SU-DHL-6 (cell line): ENCODE measurements around the gene ZNF530.

Experiments
- CTCF ChIP-seq: fragments of 200-600 bp; sonication (generic); IDR thresholded peaks from one replicate; pipeline ENCODE4 v1.5.1; 2017; ENCODE audit warnings: antibody characterized with exemption, mild to moderate bottlenecking, low read length, moderate library complexity; ENCODE audit not compliant: insufficient read depth, poor library complexity, severe bottlenecking
- EZH2phosphoT487 ChIP-seq: fragments of 200-600 bp; sonication (generic), shearing (Covaris generic); conservative IDR thresholded peaks from 2 replicates; pipeline ENCODE4 v1.6.1; 2018; ENCODE audit warnings: mild to moderate bottlenecking, antibody characterized with exemption, low read length, moderate library complexity, mixed read lengths

- no peak for TF ChIP-seq CTCF
- no peak for TF ChIP-seq EZH2phosphoT487
Observed at GRCh38 chr19:57559404-57560025, 40.2 kb upstream of the ZNF530 start, which contains the start of gene ZNF550.
